CD14-positive monocyte (primary cell): Measurements from ENCODE around the gene DDX20. TPM values are rescaled to one million over a fixed set of nuclear protein-coding genes. Genes with fewer than 3 reads are reported as not detected.

Experiments
- DNase-seq, 3 donors: peaks; one replicate each; pipeline ENCODE4 v3.0.0-alpha.2; 2011 to 2022
- H2AFZ ChIP-seq: 2 replicates; pipeline ENCODE4 v1.6.0; 2012; ENCODE audit warnings: mild to moderate bottlenecking, low read depth, low read length, inconsistent platforms; ENCODE audit not compliant: insufficient read depth, poor library complexity, severe bottlenecking
- H3K27ac ChIP-seq, 2 donors: 1 replicate in 1 of 2; 2 replicates in 1 of 2; pipeline ENCODE4 v1.5.1; 2012 to 2013; ENCODE audit warnings: low read length in 2 of 2, control low read depth in 1 of 2, inconsistent platforms in 1 of 2, low read depth in 1 of 2, mild to moderate bottlenecking in 1 of 2
- H3K27me3 ChIP-seq, 2 donors: one replicate each; pipeline versions ENCODE4 v1.6.0 to v1.6.1; 2011 to 2013; ENCODE audit warnings: low read length in 2 of 2; ENCODE audit not compliant: control insufficient read depth in 2 of 2, insufficient read depth in 2 of 2
- H3K36me3 ChIP-seq, 2 donors: replicated peaks in 1 of 2; 1 replicate in 1 of 2; 2 replicates in 1 of 2; pipeline versions ENCODE4 v1.5.1 to v1.6.1; 2012 to 2013; ENCODE audit warnings: low read length in 2 of 2, control low read depth in 1 of 2, inconsistent platforms in 1 of 2, mild to moderate bottlenecking in 1 of 2; ENCODE audit not compliant: insufficient read depth in 2 of 2, control insufficient read depth in 1 of 2
- H3K4me1 ChIP-seq, 2 donors: 1 replicate in 1 of 2; 2 replicates in 1 of 2; pipeline versions ENCODE4 v1.5.1 to v1.6.1; 2012 to 2013; ENCODE audit warnings: low read length in 2 of 2, control low read depth in 1 of 2, inconsistent platforms in 1 of 2, mild to moderate bottlenecking in 1 of 2, moderate library complexity in 1 of 2; ENCODE audit not compliant: insufficient read depth in 2 of 2, control insufficient read depth in 1 of 2
- H3K4me2 ChIP-seq: replicated peaks from 2 replicates; pipeline ENCODE3; 2012; ENCODE audit warnings: low read length, moderate library complexity, mild to moderate bottlenecking; ENCODE audit not compliant: poor library complexity, severe bottlenecking; ENCODE audit errors: extremely low read depth
- H3K4me3 ChIP-seq, 3 experiments: fragments of 200-600 bp in 1 of 3; sonication (generic) in 1 of 3; replicated peaks in 1 of 3; 1 replicate in 2 of 3; 2 replicates in 1 of 3; pipeline ENCODE4 v1.5.1; 2011 to 2013; ENCODE audit warnings: low read length in 3 of 3, mild to moderate bottlenecking in 3 of 3, control low read depth in 2 of 3, low read depth in 2 of 3, inconsistent platforms in 1 of 3, moderate library complexity in 1 of 3
- H3K79me2 ChIP-seq: 2 replicates; pipeline ENCODE4 v1.6.0; 2012; ENCODE audit warnings: mild to moderate bottlenecking, control low read depth, inconsistent platforms, low read length, moderate library complexity; ENCODE audit not compliant: insufficient read depth
- H3K9ac ChIP-seq: 2 replicates; pipeline ENCODE4 v1.6.0; 2017; ENCODE audit warnings: low read length, mild to moderate bottlenecking; ENCODE audit not compliant: insufficient read depth, poor library complexity, severe bottlenecking
- H3K9me3 ChIP-seq, 2 donors: replicated peaks in 1 of 2; 1 replicate in 1 of 2; 2 replicates in 1 of 2; pipeline versions ENCODE4 v1.5.1 to v1.6.1; 2012 to 2013; ENCODE audit warnings: low read length in 2 of 2, control low read depth in 1 of 2; ENCODE audit not compliant: control insufficient read depth in 1 of 2, insufficient read depth in 1 of 2
- H4K20me1 ChIP-seq: 2 replicates; pipeline ENCODE4 v1.6.0; 2012; ENCODE audit warnings: mild to moderate bottlenecking, low read length, control low read depth, moderate library complexity; ENCODE audit not compliant: insufficient read depth
- H3K27ac Mint-ChIP-seq, 7 donors: one replicate each; pipeline ENCODE4 v1.8.0; 2020; ENCODE audit warnings: mild to moderate bottlenecking in 7 of 7, mixed read lengths in 7 of 7, moderate library complexity in 6 of 7, inconsistent platforms in 2 of 7
- H3K27me3 Mint-ChIP-seq, 3 donors: one replicate each; pipeline ENCODE4 v1.8.0; 2021 to 2022; ENCODE audit warnings: low read depth in 3 of 3, mild to moderate bottlenecking in 3 of 3, mixed read lengths in 3 of 3, moderate library complexity in 3 of 3, inconsistent platforms in 1 of 3
- H3K36me3 Mint-ChIP-seq, 2 donors: one replicate each; pipeline ENCODE4 v1.8.0; 2020; ENCODE audit warnings: mixed read lengths in 2 of 2, inconsistent platforms in 1 of 2, mild to moderate bottlenecking in 1 of 2
- H3K4me1 Mint-ChIP-seq: one replicate; pipeline ENCODE4 v1.8.0; 2020; ENCODE audit warnings: mild to moderate bottlenecking, mixed read lengths
- H3K4me3 Mint-ChIP-seq, 2 donors: one replicate each; pipeline ENCODE4 v1.8.0; 2020; ENCODE audit warnings: mild to moderate bottlenecking in 2 of 2, mixed read lengths in 2 of 2, moderate library complexity in 1 of 2
- H3K9me3 Mint-ChIP-seq, 7 donors: one replicate each; pipeline ENCODE4 v1.8.0; 2020 to 2022; ENCODE audit warnings: mixed read lengths in 7 of 7, mild to moderate bottlenecking in 6 of 7, moderate library complexity in 6 of 7, inconsistent platforms in 2 of 7
- CTCF ChIP-seq: fragments of 200-600 bp; IDR thresholded peaks from one replicate; pipeline ENCODE4 v1.8.0; 2022; ENCODE audit warnings: antibody characterized with exemption, mild to moderate bottlenecking
- WGBS: methylation state at CpG from one replicate; pipeline ENCODE4 v1.1.5; 2013; ENCODE audit warnings: missing lambda C conversion rate; ENCODE audit not compliant: insufficient coverage; 5-methylcytosine and 5-hydroxymethylcytosine counted together
- intact Hi-C, 2 donors: fragments of 100-400 bp; cut with micrococcal nuclease; formaldehyde crosslinking; loops; one replicate each; pipeline versions ENCODE4 v1.15.0 to v1.15.1; 2023
- polyA plus RNA-seq, 3 donors: library from polyadenylated mRNA; depleted of rRNA in 1 of 3; unstranded in 2 of 3; stranded (reverse) in 1 of 3; fragments of 300-500 nt in 2 of 3; fragments of >200 nt in 1 of 3; fragmentation: Illumina TruSeq in 2 of 3; gene quantifications; 1 replicate in 2 of 3; 2 replicates in 1 of 3; pipeline ENCODE4 v1.2.3, GENCODE V29; 2012 to 2021

The DDX20 gene
- polyA plus RNA-seq, 3 donors: 3.1 to 4.1 (median 4.0) TPM

GRCh38 chr1:111742938-111743549, 12.7 kb upstream of the DDX20 start:
- Histone ChIP-seq H3K27ac (no peak overlapping the region), H4K20me1 (no peaks in the 10 kb centered on the region), H3K4me3 (no peak overlapping the region), H3K4me2 (no peak overlapping the region), H3K9me3 (peaks cover 0 to 4% of the 10 kb centered on the region in 2 donors), H3K36me3 (no peaks in the 10 kb centered on the region), H2AFZ (no peak overlapping the region), H3K27me3 (peaks cover 20 to 42% of the 10 kb centered on the region in 2 donors), H3K4me1 (peaks cover 23 to 27% of the 10 kb centered on the region in 2 donors), H3K9ac (no peak overlapping the region), H3K79me2 (no peaks in the 10 kb centered on the region)
- TF ChIP-seq CTCF: no peak
- WGBS: 94% methylated on average over 2 of the region's 5 CpGs
- Mint-ChIP-seq H3K36me3 (peaks cover 7 to 9% of the 10 kb centered on the region in 2 donors), H3K4me3 (peak overlapping the region in 1 of 2 donors; percentile 40), H3K27me3 (peaks cover 40 to 55% (median 43%) of the 10 kb centered on the region in 3 donors), H3K27ac (peak overlapping the region in 2 of 7 donors; percentile 48 to 61), H3K4me1 (peaks cover 22% of the 10 kb centered on the region), H3K9me3 (peaks cover 2 to 17% (median 6%) of the 10 kb centered on the region in 7 donors)
- intact Hi-C loops: loop anchor here in 1 of 2 donors (10.0 kb wide), 1 partner anchor 258 kb away; no protein-coding TSS in a partner anchor
- DNase-seq: no peak

- Histone ChIP-seq H3K4me1 (peaks cover 17 to 20% of the 10 kb centered on the region in 2 donors), H3K27me3 (peaks cover 20 to 39% of the 10 kb centered on the region in 2 donors), H3K9me3 (peaks cover 0 to 4% of the 10 kb centered on the region in 2 donors), H3K36me3 (no peaks in the 10 kb centered on the region), H3K4me3 (no peak overlapping the region), H2AFZ (no peak overlapping the region), H3K4me2 (no peak overlapping the region), H3K27ac (no peak overlapping the region), H3K79me2 (no peaks in the 10 kb centered on the region), H4K20me1 (no peaks in the 10 kb centered on the region), H3K9ac (no peak overlapping the region)
- no peak for DNase-seq
- Mint-ChIP-seq H3K4me1 (peaks cover 18% of the 10 kb centered on the region), H3K9me3 (peaks cover 2 to 17% (median 6%) of the 10 kb centered on the region in 7 donors), H3K27me3 (peaks cover 37 to 50% (median 40%) of the 10 kb centered on the region in 3 donors), H3K27ac (no peak overlapping the region), H3K4me3 (no peak overlapping the region), H3K36me3 (peaks cover 7 to 8% of the 10 kb centered on the region in 2 donors)
- intact Hi-C loops: loop anchor here in 1 of 2 donors (10.0 kb wide), 1 partner anchor 259 kb away; no protein-coding TSS in a partner anchor
- 86% methylated on average over 1 of the region's 3 CpGs for WGBS
- TF ChIP-seq CTCF: no peak
Observed at GRCh38 chr1:111743679-111744101, 12.0 kb upstream of the DDX20 start.
